HS-27A (cell line): ENCODE results near the gene MRPL24.

ENCODE experiments used
- DNase-seq: peaks from one replicate; pipeline ENCODE4 v3.0.0-alpha.2; 2012; ENCODE audit warnings: low read depth, missing footprints

The MRPL24 gene

DNA sequence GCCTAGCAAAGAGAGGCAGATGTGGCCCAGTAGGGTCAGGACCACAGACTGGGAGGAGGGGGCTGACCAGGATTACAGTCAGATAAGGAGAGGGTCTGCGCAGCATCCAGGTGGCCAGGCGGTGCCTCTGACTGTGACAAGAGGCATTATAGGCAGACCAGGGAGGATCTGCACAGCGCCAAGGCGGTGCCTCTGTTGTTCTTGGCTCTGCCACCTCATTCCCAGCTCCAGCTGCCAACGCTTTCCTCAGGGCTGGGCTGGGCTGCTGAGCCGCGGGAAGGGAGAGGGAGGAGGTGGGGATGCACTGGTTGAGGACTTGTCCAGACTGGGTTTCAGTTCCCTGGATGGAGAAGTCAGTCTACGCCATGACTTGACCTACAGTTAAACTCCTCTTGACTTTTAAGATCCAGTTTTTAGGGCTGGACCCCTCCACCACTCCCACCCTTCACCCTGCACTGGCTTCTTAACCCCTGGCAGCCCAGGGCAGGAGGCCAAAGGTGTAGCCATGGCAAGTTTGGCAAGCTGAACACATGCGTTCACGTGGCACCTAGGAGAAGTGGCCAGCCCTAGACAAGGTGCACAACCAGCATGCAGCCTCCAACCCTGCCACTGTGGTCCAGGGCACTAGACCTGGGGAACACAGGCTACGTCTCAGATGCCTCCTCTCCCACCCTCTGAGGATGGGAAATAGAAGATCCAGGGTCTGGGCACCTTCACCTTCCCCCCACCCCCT, 31.0 kb downstream of the MRPL24 start:
- DNase-seq = no peak

DNA sequence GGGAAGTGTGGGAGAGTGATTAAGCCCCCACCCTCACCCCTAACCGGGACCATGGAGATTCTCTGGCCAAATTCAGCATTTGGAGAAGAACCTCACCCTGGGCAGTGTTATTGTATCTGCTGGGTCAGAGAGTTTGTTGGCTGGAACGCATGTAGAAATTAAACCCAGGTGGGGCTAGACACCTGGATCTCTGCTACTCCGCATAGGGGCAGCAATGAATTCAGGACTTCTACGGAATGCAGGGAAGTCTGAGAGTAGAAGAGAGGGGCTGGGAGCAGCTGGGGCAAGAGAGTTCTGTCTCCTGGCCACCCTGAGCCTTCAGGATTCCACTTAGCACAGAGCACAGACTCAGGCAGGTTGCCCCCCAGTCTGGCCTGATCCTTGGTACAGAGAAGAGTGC, 31.9 kb downstream of the MRPL24 start:
- no peak for DNase-seq

GRCh38 chr1:156708218-156708661, 32.6 kb downstream of the MRPL24 start:
- DNase-seq = no peak

DNA sequence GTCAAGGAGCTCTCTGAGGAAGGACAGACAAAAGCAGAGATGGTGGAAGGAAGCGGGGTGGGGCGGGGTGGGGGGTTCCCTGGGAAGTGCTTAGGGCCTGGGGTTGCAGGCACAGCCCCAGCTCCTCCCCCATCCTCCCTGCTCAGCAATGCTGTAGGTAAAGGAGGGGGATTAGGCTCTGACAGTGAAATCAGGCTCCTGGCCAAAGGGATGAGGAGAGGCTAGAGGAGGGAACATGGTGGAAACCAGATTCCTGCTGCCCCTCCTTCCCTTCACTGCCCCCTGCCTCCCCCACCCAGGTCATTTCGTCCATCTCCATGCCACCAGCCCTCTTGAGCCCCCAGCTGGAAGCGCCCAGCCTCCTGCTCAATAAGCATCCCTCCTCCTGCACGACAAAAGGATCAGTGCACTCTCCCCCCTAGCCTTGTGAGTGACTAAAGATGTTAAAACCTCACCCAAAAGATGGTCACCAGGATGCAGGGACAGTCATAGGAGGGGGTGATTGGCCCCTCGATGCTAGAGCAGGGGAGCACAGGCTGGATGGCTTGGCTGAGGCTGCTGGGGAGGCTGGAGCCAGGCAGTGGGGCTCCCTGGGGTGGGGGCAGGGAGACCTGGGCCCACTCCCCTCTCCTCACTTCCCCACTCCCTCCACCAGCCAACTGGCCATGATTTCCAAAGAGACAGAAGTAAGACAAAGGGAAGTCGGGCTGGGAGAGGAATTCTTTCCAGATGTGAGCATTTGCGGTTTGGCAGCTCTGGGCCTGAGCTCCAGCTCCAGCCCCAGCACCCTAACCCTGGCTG, 33.3 kb downstream of the MRPL24 start:
- no peak for DNase-seq

GRCh38 chr1:156706657-156707416, 34.1 kb downstream of the MRPL24 start:
- no peak for DNase-seq

DNA sequence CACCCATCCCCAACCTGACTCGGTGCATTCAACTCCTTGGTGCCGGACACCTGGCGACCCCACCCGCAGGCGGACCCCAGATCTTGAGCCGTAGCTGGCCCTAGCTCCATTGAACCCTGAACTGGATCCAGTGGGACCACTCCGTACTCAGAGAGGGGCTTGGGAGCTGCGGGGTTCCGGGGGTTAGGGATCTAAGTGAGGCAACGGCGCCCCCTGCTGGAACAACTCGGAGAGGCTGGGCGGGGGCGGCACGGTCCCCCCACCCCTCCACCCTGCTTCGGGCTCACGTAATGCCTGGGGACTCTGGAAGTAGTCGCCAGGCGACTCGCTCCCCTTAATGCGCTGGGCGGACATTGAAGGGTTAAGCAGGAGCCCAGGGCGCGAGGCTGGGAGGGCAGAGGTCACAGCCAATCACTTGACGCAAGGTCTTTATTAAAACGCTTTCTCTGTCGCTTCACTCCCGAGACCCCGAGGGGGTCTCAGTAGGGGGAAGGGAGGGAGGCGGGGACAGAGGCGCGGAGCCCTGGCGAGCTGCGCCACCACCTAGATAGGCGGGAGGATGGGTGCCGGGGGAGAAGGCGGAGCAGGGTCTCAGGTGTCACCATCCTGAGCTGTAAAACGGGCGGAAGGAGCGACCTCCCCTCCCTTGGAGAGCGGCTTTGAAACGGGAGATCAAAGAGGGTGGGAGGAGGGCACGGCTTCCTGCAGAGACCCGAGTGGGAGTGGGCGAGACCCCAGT, 34.8 kb downstream of the MRPL24 start:
- no peak for DNase-seq

DNA sequence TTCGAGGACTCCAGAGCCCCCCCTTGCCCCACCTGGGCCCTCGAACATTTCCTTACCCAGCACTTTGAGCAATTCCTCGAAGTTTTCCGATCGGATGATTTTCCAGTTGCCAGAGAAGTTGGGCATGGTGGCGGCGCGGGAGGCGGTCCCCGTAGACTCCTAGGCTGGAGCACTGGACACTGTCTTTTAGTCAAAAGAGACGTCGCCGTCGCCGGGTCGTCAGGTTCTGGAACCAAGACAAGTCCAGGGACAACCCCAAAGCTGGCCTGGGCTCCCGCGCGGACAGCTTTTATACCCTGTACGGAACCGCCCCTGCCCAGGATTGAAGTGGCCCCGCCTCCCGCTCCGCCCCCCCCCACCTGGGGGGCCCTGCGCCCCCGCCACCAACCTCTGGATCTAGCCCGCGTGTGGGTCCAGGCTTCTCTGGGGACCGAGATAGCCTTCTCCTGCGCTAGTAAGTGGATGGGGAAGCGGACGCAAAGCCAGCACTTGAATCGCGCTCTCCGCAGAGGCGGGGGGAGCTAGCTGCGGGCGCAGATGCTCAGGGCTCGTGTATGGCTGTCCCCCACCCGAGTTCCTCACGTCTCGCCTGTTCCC, 35.5 kb downstream of the MRPL24 start, which contains the start of gene CRABP2:
TSS of gene CRABP2 (minus strand) at position 263 of the 597 bp plus-strand sequence. CDS start at position 126, 137 bp downstream.
- no peak for DNase-seq

DNA sequence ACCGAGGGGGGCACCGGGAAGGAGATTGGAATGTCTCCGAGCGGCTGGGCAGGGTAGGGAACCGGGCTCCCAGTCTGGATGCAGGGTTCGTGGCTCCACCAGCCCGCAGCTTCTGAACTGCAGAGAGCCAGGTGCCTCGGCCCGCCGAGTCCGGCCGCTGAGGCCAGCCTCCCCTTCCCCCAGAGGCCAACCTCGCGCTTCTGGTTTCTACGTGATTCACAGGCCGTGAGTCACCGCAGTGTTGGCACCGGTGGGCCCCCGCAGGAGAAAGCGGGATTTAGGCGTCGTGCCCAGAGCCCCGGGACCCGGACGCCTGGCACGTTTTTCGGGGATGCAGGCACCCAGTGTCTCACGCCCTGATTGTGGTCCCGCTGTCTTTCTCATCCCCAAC, 36.0 kb downstream of the MRPL24 start:
- DNase-seq = no peak

- DNase-seq = no peak
Observed at GRCh38 chr1:156704166-156704711, 36.6 kb downstream of the MRPL24 start.

DNA sequence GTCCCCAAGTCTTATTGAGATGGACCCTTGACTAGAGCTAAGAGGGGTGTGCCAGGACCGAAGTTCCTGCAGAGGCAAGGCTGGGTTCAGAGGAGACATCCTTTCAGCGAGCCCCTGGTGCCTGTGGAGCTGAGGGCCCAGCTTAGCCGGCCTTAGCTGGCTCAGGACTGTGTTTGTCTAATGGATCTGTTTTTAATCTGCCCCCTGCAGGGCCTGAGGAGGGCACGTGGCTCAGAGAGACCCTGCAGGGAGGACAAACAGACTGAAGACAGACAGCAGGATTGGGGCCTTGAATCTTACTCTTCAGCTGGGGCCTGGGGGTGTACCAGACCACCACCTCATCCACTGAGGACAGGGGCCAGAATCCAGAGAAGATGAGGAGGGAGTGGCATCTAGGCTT, 37.1 kb downstream of the MRPL24 start:
- DNase-seq = no peak

DNA sequence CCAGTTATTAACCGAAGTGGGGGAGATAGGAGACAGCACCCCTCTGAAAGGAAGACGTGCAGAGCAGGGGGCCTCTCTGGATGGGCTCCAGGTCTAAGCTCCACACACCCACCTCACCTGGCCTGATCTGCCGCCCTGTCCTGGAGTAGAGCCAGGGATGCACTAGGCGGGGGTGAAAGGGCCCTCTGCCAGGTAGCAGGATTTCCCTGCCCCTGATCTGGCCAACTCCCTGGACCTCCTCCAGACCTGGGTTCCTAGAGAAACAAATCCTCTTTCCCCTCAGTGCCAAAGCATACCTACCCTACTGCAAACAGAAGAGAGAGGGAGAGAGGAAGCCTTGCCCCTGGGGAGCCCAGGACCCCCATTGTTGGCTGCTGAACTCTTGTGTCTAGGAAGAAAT, 37.6 kb downstream of the MRPL24 start:
- no peak for DNase-seq

DNA sequence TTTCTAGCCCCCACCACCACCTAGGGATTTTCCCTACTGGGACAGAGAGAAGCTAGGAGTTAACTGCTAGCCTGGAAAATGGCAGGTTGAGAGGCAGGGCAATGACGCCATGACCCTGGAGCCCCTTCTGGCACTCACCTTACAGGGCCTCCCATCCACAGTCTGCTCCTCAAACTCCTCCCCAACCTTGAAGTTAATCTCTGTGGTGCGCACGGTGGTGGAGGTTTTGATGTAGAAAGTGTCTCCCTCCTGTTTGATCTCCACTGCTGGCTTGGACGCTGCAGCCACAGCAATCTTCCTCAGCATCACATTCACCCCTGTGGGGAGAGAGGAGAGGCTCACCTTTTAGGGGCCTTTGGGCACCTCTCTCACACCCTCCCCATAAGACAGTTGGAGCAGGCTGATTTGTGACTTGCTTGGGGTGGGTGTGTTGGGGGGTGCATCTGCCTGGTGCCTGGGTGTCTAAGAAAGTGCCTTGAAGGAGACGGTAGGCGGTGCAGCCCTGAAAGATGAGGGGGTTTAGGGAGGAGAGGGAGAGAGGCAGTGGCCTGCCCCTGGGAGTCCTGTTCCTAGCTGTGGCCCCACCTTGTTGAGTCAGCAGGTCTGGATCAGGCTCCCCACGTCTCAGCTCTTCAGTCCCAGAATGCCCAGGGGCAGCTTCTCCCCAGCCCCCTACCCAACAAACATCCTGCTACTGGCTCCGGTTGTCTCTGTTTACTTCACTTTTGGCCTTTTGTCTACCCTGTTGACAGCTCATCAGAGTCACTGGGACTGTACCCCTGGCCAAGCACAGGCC, 40.0 kb downstream of the MRPL24 start:
- no peak for DNase-seq

DNA sequence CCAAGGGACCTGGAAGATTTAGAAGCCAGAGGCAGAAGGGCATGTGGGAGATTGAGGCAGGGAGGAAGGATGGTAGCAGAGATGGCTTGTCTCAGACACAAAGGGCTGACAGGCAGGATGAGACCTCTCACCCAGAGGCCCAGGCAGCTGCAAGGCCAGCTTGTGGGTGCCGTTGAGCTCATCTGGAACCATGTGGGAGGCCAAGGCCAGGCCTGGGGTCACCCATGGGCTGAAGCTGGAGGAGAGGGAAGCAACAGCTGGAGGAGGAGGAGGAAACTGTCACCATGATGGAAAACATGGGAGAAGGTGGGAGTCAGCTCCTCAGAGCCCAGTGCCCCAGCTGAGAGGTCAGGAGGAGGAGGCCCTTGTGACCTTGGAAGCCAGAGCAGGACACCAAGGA, 41.9 kb downstream of the MRPL24 start:
- DNase-seq = no peak

GRCh38 chr1:156697481-156697880, 43.4 kb downstream of the MRPL24 start:
- DNase-seq = no peak

DNA sequence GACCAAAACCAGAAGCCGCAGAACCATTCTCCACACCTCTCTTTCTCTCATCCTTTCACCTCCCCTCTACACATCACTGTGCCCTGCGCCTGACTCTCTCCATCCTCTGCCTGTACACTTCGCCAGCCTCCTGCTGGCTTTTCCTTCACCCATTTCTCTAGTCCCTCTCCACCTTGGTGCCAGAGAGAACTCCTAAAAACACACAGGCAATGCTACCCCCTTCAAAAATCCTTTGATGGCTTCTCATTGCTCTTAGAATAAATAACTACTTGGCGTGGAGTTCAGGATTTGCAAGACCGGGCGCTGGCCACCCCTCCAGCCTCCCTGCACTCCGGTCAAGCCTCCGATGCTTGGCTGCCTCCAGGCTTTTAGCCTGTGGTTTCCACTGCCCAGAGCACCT, 44.1 kb downstream of the MRPL24 start:
- no peak for DNase-seq

- no peak for DNase-seq
Observed at GRCh38 chr1:156694690-156694962, 46.3 kb downstream of the MRPL24 start.

GRCh38 chr1:156693848-156694689, 46.8 kb downstream of the MRPL24 start:
- DNase-seq = no peak

DNA sequence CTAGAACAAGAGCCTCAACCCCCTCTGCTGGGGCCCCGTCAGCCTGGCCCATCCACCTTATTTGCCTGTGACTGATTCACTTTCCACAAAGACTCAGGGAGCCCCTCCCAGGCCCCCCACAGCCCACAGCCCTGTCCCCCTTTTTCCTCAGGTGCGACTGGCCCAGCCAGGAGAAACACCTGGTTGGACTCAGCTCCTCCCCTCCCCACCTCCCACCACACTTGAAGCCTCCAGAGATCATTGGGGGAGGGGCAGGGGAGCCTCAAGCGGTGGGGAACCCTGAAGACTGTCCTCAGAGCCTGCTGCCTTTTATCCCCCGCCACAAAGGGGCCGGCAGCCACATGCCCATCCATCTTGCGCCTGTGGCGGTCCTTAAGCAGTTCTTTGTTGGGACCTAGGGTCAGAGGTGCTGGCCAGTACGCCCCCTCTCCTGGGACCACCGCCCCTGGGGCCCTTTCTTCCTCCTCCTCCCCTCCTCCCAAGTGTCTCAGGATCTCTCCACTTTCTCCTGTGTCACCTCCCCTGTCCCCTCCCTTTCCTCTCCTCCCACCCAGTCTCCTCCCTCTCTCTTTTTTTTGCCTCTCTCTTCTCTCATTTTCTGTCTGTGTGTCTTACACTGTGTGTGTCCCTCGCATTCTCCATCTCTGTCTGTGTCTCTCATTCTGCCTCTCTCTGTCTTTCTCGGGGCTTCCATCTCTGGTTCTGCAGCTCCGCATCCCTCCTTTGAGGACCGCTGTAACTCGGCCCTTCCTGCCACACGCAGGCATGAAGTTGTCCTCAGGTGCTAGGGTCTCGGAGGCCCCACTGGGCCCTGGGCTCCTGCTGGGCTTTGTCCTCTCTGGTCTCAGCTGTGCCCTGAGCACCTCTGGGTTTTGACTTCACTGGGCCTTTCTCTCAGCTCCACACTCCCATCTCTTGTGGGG, 47.7 kb downstream of the MRPL24 start:
- DNase-seq = no peak
